ENCODE measurements around the gene NPB. TPM values are rescaled to one million over a fixed set of nuclear protein-coding genes. Genes with fewer than 3 reads are reported as not detected.
A peak's percentile ranks its signal among the peaks of the same experiment; 100 is the strongest.
"Not testable (repeated sequence)": the region's sequence is repeated elsewhere in the genome, so short reads cannot be mapped to it uniquely, and the experiment has no call there.

Gene NPB
- total RNA-seq, 2 donors from 2014 or later: 0.66 to 1.8 TPM

GRCh38 chr17:81915331-81915730, 13.3 kb downstream of the NPB start:
- TF ChIP-seq POLR2A (IDR thresholded peaks at IDR 0.05) (no peak), CTCF (IDR thresholded peaks at IDR 0.05) (no peak)
- Histone ChIP-seq H3K4me3 (no peak overlapping the region), H3K27me3 (no peaks in the 10 kb centered on the region), H3K27ac (no peak overlapping the region), H3K4me1 (peaks cover 34% of the 10 kb centered on the region), H3K9me3 (no peaks in the 10 kb centered on the region), H3K36me3 (replicated peaks in 1 of 2; ENCODE audit: insufficient read depth in 1 of 2, low read depth in 2 of 2) (peaks cover 6 to 13% of the 10 kb centered on the region in 2 donors)
- intact Hi-C loops (cut with DNase I): no loop called here
- WGBS, 2 donors: 81 to 82% methylated on average over 10 to 11 of the region's 12 CpGs
- ATAC-seq (no peak), DNase-seq (no peak)

GRCh38 chr17:81916234-81917001, 14.4 kb downstream of the NPB start:
- H3K4me1 ChIP-seq: peaks cover 29% of the 10 kb centered on the region
- no peak for ATAC-seq
- no peak for TF ChIP-seq POLR2A (IDR thresholded peaks at IDR 0.05)
- no peak for TF ChIP-seq CTCF (IDR thresholded peaks at IDR 0.05)
- WGBS, 2 donors: 71 to 73% methylated on average over 21 of the region's 21 CpGs
- H3K27ac ChIP-seq: no peak overlapping the region
- no peaks in the 10 kb centered on the region for H3K9me3 ChIP-seq
- DNase-seq: no peak
- intact Hi-C loops (cut with DNase I): no loop called here
- no peak overlapping the region for H3K4me3 ChIP-seq
- H3K36me3 ChIP-seq (replicated peaks in 1 of 2; ENCODE audit: insufficient read depth in 1 of 2, low read depth in 2 of 2): peaks cover 6 to 13% of the 10 kb centered on the region in 2 donors
- H3K27me3 ChIP-seq: no peaks in the 10 kb centered on the region

GRCh38 chr17:81917565-81918332, 15.7 kb downstream of the NPB start, which contains the start of gene SIRT7:
Gene SIRT7, minus strand, starts transcription at chr17:81918176. Its CDS starts 45 bp downstream, at chr17:81918131.
- no peaks in the 10 kb centered on the region for H3K27me3 ChIP-seq
- H3K36me3 ChIP-seq (replicated peaks in 1 of 2; ENCODE audit: insufficient read depth in 1 of 2, low read depth in 2 of 2): peaks cover 6 to 10% of the 10 kb centered on the region in 2 donors
- peak within 1 kb of the TSS; percentile 55 to 69 for H3K4me3 ChIP-seq
- DNase-seq (peak; percentile 74 to 80 (median 77)), ATAC-seq (peak; percentile 89)
- intact Hi-C loops (cut with DNase I): no loop called here
- WGBS, 2 donors: 0 to 2% methylated on average over 23 to 90 of the region's 94 CpGs
- TF ChIP-seq POLR2A (IDR thresholded peaks at IDR 0.05) (peak; percentile 43 to 56 (median 47)), CTCF (IDR thresholded peaks at IDR 0.05) (no peak)
- H3K4me1 ChIP-seq: peaks cover 24% of the 10 kb centered on the region
- H3K9me3 ChIP-seq: no peaks in the 10 kb centered on the region
- H3K27ac ChIP-seq: peak within 1 kb of the TSS; percentile 39 to 79 (median 70)

GRCh38 chr17:81918333-81918669, 16.3 kb downstream of the NPB start:
- ATAC-seq: peak; percentile 20
- peak overlapping the region; percentile 29 to 79 (median 57) for H3K27ac ChIP-seq

GRCh38 chr17:81918832-81919545, 17.0 kb downstream of the NPB start:
- 67 to 73% methylated on average over 11 to 15 of the region's 15 CpGs for WGBS, 2 donors
- no peak for DNase-seq
- ATAC-seq: no peak
- TF ChIP-seq CTCF (IDR thresholded peaks at IDR 0.05) (no peak), POLR2A (IDR thresholded peaks at IDR 0.05) (no peak)
- Histone ChIP-seq H3K36me3 (replicated peaks in 1 of 2; ENCODE audit: insufficient read depth in 1 of 2, low read depth in 2 of 2) (peaks cover 4 to 6% of the 10 kb centered on the region in 2 donors), H3K27me3 (no peaks in the 10 kb centered on the region), H3K27ac (peak overlapping the region in 3 of 4 donors; percentile 42 to 79 (median 72)), H3K9me3 (no peaks in the 10 kb centered on the region), H3K4me3 (no peak overlapping the region), H3K4me1 (peaks cover 36% of the 10 kb centered on the region)
- intact Hi-C loops (cut with DNase I): no loop called here

More at GRCh38 chr17:81918333-81918669, 16.3 kb downstream of the NPB start:
- DNase-seq; H3K36me3 ChIP-seq (replicated peaks in 1 of 2; ENCODE audit: insufficient read depth in 1 of 2, low read depth in 2 of 2); H3K27me3 ChIP-seq; H3K9me3 ChIP-seq; intact Hi-C loops (cut with DNase I); H3K4me3 ChIP-seq: not testable (repeated sequence)
- 20 to 29% methylated on average over 9 of the region's 9 CpGs for WGBS, 2 donors
- peaks cover 29% of the 10 kb centered on the region for H3K4me1 ChIP-seq
